HL-60 (cell line): ENCODE data around the gene MRPL20.

ENCODE experiments used
- DNase-seq, 2 experiments: peaks; one replicate each; pipeline ENCODE4 v3.0.0-alpha.2; 2010 to 2020; ENCODE audit warnings: low read depth in 1 of 2, low spot score in 1 of 2
- H3K27ac ChIP-seq: fragments of 250-450 bp; sonication (Bioruptor Pico); replicated peaks from 2 replicates; pipeline ENCODE4 v1.5.1; 2020; ENCODE audit warnings: mild to moderate bottlenecking, moderate library complexity
- H3K27me3 ChIP-seq: fragments of 250-450 bp; sonication (Bioruptor Pico); 2 replicates; pipeline ENCODE4 v1.5.1; 2021; ENCODE audit warnings: mild to moderate bottlenecking, moderate library complexity; ENCODE audit not compliant: insufficient read depth, poor library complexity, severe bottlenecking
- H3K4me3 ChIP-seq: replicated peaks from 2 replicates; pipeline ENCODE4 v1.5.1; 2011; ENCODE audit warnings: mild to moderate bottlenecking, control low read depth, low read length; ENCODE audit not compliant: insufficient read depth
- CTCF ChIP-seq: IDR thresholded peaks from one replicate; pipeline ENCODE4 v1.5.1; 2011; ENCODE audit warnings: low read length, control low read depth, inconsistent platforms; ENCODE audit not compliant: insufficient read depth
- GABPA ChIP-seq: IDR thresholded peaks from 2 replicates; pipeline ENCODE4 v1.6.1; 2012; ENCODE audit warnings: low read depth
- POLR2AphosphoS5 ChIP-seq: IDR thresholded peaks from 2 replicates; pipeline ENCODE4 v1.6.1; 2012; ENCODE audit warnings: low read depth
- REST ChIP-seq: IDR thresholded peaks from 2 replicates; pipeline ENCODE4 v1.6.1; 2012; ENCODE audit warnings: low read depth; ENCODE audit not compliant: insufficient replicate concordance
- SPI1 ChIP-seq: IDR thresholded peaks from 2 replicates; pipeline ENCODE4 v1.6.1; 2012; ENCODE audit warnings: low read depth, mild to moderate bottlenecking, borderline replicate concordance

Gene MRPL20

GRCh38 chr1:1395166-1395565, 11.9 kb downstream of the MRPL20 start:
- H3K27me3 ChIP-seq = no peaks in the 10 kb centered on the region
- DNase-seq = no peak
- H3K4me3 ChIP-seq = no peak overlapping the region
- no peak overlapping the region for H3K27ac ChIP-seq
- TF ChIP-seq SPI1 = no peak
- no peak for TF ChIP-seq POLR2AphosphoS5
- TF ChIP-seq GABPA = no peak
- TF ChIP-seq CTCF = no peak
- no peak for TF ChIP-seq REST

GRCh38 chr1:1394116-1394515, 13.0 kb downstream of the MRPL20 start:
- TF ChIP-seq REST = no peak
- no peak for TF ChIP-seq POLR2AphosphoS5
- TF ChIP-seq SPI1 = no peak
- no peak for TF ChIP-seq CTCF
- no peak for TF ChIP-seq GABPA
- no peak for DNase-seq
- Histone ChIP-seq H3K27ac (no peak overlapping the region), H3K4me3 (no peak overlapping the region), H3K27me3 (no peaks in the 10 kb centered on the region)

GRCh38 chr1:1393428-1393827, 13.7 kb downstream of the MRPL20 start:
- Histone ChIP-seq H3K4me3 (no peak overlapping the region), H3K27ac (no peak overlapping the region), H3K27me3 (no peaks in the 10 kb centered on the region)
- no peak for DNase-seq
- TF ChIP-seq CTCF = no peak
- no peak for TF ChIP-seq POLR2AphosphoS5
- TF ChIP-seq GABPA = no peak
- TF ChIP-seq SPI1 = no peak
- TF ChIP-seq REST = no peak
